Endothelial cell of hepatic sinusoid (primary cell): ENCODE measurements around the gene IKZF4.
"Not testable (repeated sequence)": the region's sequence is repeated elsewhere in the genome, so short reads cannot be mapped to it uniquely, and the experiment has no call there.

ENCODE experiments used
- in situ Hi-C: cut with HindIII; loops from 2 replicates; pipeline ENCODE4 v1.10.0; 2017; ENCODE audit warnings: low sequenced_read_pairs

Gene IKZF4

DNA sequence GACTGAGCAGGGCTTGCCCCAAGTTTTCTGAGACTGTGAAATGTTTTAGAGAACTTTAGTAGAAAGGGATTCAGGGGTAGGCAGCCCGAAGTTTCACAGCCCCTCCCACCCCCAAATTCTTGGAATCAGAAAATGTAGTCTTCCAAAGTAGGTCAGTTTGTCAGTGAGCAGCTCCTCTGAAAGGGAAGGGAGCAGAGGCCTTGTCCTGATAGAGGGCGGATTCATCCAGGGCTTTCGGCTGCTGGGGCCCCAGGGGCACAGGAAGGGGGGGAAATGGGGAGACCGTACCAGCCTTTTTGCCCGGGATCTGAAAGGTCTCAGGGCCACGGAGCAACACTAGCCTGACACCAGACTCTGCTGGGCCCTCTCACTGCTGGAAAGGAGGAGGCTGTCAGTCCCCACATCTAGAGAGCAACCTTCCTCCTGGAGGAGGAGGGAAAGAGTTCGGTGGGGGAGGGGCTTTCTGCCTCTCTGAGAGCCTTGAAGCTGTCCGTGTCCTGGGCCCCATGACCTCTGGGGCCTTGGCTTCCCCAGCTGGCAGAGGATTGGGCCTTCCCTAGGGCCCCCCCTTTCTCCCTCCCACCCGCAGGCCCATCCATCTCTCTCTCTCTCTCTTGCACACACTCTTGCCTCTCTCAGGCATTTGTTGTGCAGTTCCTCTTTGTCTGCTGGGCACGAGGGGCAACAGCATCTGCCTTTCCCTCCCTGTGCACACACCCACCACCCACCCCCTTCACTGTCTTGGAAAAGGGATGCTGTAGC, at the start of gene IKZF4:
IKZF4 (plus strand) TSS at position 621 of the 762 bp plus-strand sequence. CDS start 451 bp downstream, outside the sequence.
- in situ Hi-C loops = no loop called here

- in situ Hi-C loops = loop anchor here (10.0 kb wide), 1 partner anchor 63 kb away; no protein-coding TSS in a partner anchor
Observed at GRCh38 chr12:55972042-55972441, 48.8 kb upstream of the IKZF4 start.

DNA sequence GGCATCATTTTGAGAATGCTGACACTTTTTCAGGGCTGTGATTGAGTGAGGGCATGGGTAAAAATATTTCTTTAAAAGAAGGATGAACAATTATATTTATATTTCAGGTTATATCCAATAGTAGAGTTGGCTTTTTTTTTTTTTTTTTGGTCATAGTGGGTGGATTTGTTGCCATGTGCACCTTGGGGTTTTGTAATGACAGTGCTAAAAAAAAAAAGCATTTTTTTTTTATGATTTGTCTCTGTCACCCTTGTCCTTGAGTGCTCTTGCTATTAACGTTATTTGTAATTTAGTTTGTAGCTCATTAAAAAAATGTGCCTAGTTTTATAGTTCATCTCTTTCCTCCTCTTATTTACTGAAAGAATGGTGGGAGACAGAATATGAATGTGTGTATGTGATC, 48.4 kb upstream of the IKZF4 start:
- in situ Hi-C loops = loop anchor here (10.0 kb wide), 1 partner anchor 62 kb away; no protein-coding TSS in a partner anchor

- in situ Hi-C loops = loop anchor here (10.0 kb wide), 1 partner anchor 62 kb away; no protein-coding TSS in a partner anchor
Observed at GRCh38 chr12:55972911-55973598, 47.8 kb upstream of the IKZF4 start.

GRCh38 chr12:55973599-55974307, 47.1 kb upstream of the IKZF4 start, which contains the start of gene RAB5B:
Gene RAB5B (plus strand): TSS chr12:55974078. CDS start chr12:55986961, 12,883 bp downstream.
- in situ Hi-C loops = loop anchor here (10.0 kb wide), 1 partner anchor 61 kb away; no protein-coding TSS in a partner anchor

DNA sequence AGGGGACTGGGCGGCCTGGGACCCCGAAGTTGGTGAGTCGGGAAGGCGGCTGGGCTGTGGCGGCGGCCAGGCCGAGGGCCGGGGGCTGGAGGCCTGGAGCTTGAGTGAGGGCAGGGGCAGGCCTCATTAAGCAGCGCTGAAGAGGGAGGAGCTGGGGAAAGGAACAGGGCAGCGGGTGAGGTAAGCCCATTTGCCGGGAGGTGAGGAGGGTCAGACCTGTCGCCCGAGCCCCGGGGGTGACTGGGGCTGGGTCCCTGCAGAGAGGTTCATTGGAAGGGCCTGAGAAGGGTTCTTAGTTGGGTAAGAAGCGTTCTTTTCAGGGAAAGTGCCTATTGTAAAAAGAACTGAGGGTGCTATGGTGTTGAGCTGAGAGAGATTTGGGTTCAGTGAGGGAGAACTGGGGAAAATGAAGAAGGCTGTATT, 46.5 kb upstream of the IKZF4 start:
- in situ Hi-C loops = loop anchor here (10.0 kb wide), 1 partner anchor 60 kb away; no protein-coding TSS in a partner anchor

GRCh38 chr12:55978393-55978792, 42.5 kb upstream of the IKZF4 start:
- in situ Hi-C loops = loop anchor here (10.0 kb wide), 1 partner anchor 56 kb away; no protein-coding TSS in a partner anchor

DNA sequence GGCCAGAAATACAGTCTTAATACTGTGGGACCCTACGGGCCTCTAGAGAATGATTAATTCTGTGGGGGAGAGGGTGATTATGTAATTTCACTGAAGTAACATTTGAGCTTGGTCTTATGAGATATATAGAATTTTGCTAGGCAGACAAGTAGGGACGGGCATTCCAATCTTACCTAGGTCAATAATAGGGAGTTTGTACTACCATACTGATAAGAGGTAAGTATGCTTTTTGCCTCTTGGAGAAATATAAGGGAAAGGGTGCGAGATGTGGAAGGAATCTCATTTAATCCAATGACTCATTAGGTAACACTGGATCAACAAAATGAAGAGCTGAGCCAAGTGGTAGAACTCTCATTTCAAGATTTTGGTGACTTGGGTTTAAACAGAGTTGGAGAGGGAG, 41.8 kb upstream of the IKZF4 start:
- in situ Hi-C loops = loop anchor here (10.0 kb wide), 1 partner anchor 56 kb away; no protein-coding TSS in a partner anchor

GRCh38 chr12:55981882-55982281, 39.0 kb upstream of the IKZF4 start:
- in situ Hi-C loops = not testable (repeated sequence)

DNA sequence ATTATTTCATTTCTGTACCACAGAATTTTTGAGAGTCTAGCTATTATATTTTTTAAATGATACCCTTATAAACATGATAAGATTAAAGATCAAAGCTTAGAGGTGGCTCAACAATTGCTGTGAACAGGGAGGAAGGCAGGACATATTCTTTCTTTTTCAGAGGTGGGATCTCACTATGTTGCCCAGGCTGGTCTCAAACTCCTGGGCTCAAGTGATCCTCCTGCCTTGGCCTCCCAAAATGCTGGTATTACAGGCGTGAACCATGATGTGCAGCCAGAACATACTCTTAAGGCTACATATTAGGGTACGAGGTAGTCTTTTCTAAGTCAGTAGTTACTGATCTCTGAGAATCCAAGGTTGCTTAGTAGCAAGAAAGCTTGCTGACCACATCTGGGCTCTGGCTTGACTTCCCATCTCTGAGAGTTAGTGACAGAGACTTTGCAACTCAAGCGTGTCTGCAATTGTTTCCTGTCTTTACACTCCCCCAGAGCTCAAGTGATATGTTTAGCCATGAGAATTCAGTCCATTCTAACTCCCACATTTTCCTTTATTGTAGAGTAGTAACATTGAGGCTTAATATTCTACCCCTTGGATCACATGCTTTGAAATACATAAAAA, 38.4 kb upstream of the IKZF4 start:
- in situ Hi-C loops = no loop called here

DNA sequence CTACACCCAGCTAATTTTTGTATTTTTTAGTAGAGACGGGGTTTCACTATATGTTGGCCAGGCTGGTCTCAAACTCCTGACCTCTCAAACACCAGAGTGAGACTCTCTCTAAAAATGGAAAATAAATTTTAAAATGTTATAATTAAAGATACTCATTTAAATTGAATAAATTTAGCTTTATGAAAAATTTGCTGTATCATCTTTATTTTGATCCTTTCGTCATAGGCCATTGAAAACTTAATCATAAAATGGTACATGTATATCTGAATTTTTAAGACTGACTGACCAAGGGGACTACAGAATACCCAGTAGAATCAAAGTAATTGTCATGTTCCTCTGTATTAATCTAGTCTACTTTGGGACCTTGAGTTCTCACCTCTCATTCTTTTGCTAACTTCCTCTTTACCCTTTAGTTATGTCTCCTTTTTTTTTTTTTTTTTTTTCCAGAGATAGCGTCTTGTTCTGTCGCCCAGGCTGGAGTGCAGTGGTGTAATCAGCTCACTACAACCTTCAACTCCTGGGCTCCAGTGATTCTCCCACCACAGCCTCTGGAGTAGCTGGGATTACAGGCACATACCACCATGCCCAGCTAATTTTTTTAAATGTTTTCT, 37.5 kb upstream of the IKZF4 start:
- in situ Hi-C loops = no loop called here

DNA sequence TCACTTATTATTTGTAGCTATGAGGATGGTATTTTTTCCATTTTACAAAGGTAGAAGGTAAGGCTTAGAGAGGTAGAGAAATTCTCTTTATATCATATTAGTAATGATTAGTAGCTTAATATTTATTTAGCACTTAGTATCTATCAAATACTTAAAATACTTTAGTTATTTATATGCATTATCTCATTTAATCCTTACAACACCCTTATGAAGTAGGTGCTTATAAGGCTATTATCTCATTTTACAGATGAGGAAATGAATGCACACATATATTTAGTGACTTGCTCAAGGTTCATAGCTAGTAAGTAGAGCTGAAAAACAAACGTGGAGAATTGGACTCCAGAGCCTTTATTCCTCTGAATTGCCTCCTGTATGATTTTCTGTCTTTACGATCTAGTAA, 36.0 kb upstream of the IKZF4 start:
- in situ Hi-C loops = no loop called here

DNA sequence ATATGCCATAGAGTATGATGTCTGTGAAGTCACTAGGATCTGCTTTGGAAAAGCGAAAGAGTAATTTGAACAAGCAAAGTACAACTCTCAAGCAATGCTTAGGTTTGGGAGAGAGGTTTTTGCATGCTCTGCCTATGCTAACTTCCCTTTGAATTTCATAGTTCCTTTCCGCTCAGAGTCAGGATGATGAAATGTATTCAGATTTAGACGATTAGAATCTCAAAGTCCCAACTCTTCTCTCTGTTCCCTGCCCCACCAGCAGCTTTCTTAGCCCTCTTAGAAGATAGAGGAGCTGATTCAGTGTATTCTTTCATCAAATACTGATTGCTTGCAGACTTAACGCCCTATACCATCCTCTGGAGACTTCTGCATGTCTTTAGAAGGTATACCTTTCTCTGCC, 35.5 kb upstream of the IKZF4 start:
- in situ Hi-C loops = no loop called here

- in situ Hi-C loops = not testable (repeated sequence)
Observed at GRCh38 chr12:55985976-55986375, 34.9 kb upstream of the IKZF4 start.

- in situ Hi-C loops = no loop called here
Observed at GRCh38 chr12:55991110-55991509, 29.7 kb upstream of the IKZF4 start.

- in situ Hi-C loops = no loop called here
Observed at GRCh38 chr12:55993230-55993853, 27.5 kb upstream of the IKZF4 start.

GRCh38 chr12:55995366-55995765, 25.5 kb upstream of the IKZF4 start:
- in situ Hi-C loops = no loop called here

DNA sequence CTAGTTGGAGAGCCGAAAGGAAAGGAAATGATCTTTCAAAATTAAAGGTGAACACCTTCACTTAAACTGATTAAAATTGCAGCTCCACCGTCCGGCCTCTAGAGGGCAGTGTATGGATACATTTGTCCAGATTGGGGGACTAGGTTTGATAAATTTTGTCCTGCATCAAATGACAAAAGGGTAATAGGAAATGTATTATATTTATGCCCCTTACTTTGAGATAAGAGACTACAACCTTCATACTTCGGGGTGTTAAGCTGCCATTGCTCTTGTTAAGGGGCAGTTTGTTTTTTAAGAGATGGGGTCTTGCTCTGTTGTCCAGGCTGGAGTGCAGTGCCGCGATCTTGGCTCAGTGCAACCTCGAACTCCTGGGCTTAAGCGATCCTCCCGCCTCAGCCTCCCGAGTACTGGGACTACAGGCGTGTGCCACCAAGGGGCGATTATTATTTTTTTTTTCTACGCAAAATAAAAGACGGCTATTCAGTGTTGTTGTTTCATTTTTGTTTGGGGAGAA, 24.6 kb upstream of the IKZF4 start:
- in situ Hi-C loops = no loop called here

GRCh38 chr12:55996715-55997534, 23.9 kb upstream of the IKZF4 start, which contains the start of gene SUOX:
Gene SUOX (plus strand): TSS chr12:55997276. CDS start chr12:56002222, 4,946 bp downstream.
- in situ Hi-C loops = no loop called here
